ENCODE measurements around the gene GUCA2A.

The GUCA2A gene

DNA sequence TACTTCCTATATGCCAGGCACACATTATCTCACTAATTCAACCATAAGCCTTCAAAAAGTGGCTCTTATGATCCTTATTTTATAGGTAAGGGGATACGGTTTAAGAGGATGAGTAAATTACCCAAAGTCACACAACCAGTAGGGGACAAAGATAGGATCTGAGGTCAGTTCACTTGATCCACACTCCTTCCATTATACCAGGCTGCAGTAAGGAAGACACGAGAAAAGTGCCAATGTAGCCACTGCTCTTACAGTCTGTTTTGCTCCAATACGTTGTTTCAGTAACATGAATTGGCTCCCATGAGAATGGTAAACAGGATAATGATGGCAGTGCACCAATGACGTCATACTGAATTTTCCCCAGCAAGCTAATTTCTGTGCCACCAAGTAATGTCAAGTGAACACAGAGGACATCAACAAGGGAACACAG lies 15.4 kb upstream of the GUCA2A start (continued):
- TF ChIP-seq, protein P1, sequence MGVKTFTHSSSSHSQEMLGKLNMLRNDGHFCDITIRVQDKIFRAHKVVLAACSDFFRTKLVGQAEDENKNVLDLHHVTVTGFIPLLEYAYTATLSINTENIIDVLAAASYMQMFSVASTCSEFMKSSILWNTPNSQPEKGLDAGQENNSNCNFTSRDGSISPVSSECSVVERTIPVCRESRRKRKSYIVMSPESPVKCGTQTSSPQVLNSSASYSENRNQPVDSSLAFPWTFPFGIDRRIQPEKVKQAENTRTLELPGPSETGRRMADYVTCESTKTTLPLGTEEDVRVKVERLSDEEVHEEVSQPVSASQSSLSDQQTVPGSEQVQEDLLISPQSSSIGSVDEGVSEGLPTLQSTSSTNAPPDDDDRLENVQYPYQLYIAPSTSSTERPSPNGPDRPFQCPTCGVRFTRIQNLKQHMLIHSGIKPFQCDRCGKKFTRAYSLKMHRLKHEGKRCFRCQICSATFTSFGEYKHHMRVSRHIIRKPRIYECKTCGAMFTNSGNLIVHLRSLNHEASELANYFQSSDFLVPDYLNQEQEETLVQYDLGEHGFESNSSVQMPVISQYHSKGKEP (tag by site-specific recombination; IDR thresholded peaks at IDR 0.05) = 0 out of 2 replicates have a peak, but pooled peaks have one; percentile 7
- TF ChIP-seq PRDM1 (tag by site-specific recombination; IDR thresholded peaks at IDR 0.05) (no peak), ZBTB7A (tag by site-specific recombination; IDR thresholded peaks at IDR 0.05; ENCODE audit: low read depth) (0 out of 2 replicates have a peak, but pooled peaks have one; percentile 27), ZNF354C (tag by site-specific recombination; IDR thresholded peaks at IDR 0.05; ENCODE audit: borderline replicate concordance, low read depth) (no peak), KLF7 (tag by site-specific recombination; IDR thresholded peaks at IDR 0.05; ENCODE audit: borderline replicate concordance) (no peak), ZSCAN23 (tag by site-specific recombination; IDR thresholded peaks at IDR 0.05) (0 out of 2 replicates have a peak, but pooled peaks have one; percentile 84), ZNF138 (tag by site-specific recombination; IDR thresholded peaks at IDR 0.05; ENCODE audit: borderline replicate concordance) (no peak), ZNF2 (tag by site-specific recombination; IDR thresholded peaks at IDR 0.05) (peak; percentile 71; the same call in 1 of the 2 replicates), ZSCAN30 (tag by site-specific recombination; IDR thresholded peaks at IDR 0.05) (peak; percentile 74), FEZF1 (tag by site-specific recombination; IDR thresholded peaks at IDR 0.05) (peak; percentile 98), ZNF324 (tag by site-specific recombination; IDR thresholded peaks at IDR 0.05) (peak; percentile 59; the same call in 1 of the 2 replicates), ZNF23 (tag by site-specific recombination; IDR thresholded peaks at IDR 0.05; ENCODE audit: borderline replicate concordance) (no peak), ZNF184 (tag by site-specific recombination; IDR thresholded peaks at IDR 0.05) (peak; percentile 29; the same call in 1 of the 2 replicates), ZEB2 (tag by site-specific recombination; IDR thresholded peaks at IDR 0.05) (peak; percentile 76), ZNF366 (tag by site-specific recombination; conservative IDR thresholded peaks at IDR 0.05) (peak; percentile 84), ZBTB17 (tag by site-specific recombination; IDR thresholded peaks at IDR 0.05) (peak; percentile 97), ZNF501 (tag by site-specific recombination; IDR thresholded peaks at IDR 0.05) (peak; percentile 83; the same call in 1 of the 2 replicates), ZNF600 (tag by site-specific recombination; IDR thresholded peaks at IDR 0.05) (peak; percentile 95), ZNF792 (tag by site-specific recombination; IDR thresholded peaks at IDR 0.05) (peak; percentile 27; the same call in 1 of the 2 replicates), ZBTB8A (tag by site-specific recombination; IDR thresholded peaks at IDR 0.05) (0 out of 2 replicates have a peak, but pooled peaks have one; percentile 22), ZNF48 (tag by site-specific recombination; IDR thresholded peaks at IDR 0.05) (no peak)
- TF ChIP-seq, protein P2, sequence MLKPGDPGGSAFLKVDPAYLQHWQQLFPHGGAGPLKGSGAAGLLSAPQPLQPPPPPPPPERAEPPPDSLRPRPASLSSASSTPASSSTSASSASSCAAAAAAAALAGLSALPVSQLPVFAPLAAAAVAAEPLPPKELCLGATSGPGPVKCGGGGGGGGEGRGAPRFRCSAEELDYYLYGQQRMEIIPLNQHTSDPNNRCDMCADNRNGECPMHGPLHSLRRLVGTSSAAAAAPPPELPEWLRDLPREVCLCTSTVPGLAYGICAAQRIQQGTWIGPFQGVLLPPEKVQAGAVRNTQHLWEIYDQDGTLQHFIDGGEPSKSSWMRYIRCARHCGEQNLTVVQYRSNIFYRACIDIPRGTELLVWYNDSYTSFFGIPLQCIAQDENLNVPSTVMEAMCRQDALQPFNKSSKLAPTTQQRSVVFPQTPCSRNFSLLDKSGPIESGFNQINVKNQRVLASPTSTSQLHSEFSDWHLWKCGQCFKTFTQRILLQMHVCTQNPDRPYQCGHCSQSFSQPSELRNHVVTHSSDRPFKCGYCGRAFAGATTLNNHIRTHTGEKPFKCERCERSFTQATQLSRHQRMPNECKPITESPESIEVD (tag by site-specific recombination; IDR thresholded peaks at IDR 0.05) = peak; percentile 79
- TF ChIP-seq, protein P3, sequence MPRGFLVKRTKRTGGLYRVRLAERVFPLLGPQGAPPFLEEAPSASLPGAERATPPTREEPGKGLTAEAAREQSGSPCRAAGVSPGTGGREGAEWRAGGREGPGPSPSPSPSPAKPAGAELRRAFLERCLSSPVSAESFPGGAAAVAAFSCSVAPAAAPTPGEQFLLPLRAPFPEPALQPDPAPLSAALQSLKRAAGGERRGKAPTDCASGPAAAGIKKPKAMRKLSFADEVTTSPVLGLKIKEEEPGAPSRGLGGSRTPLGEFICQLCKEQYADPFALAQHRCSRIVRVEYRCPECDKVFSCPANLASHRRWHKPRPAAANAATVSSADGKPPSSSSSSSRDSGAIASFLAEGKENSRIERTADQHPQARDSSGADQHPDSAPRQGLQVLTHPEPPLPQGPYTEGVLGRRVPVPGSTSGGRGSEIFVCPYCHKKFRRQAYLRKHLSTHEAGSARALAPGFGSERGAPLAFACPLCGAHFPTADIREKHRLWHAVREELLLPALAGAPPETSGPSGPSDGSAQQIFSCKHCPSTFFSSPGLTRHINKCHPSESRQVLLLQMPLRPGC (tag by site-specific recombination; IDR thresholded peaks at IDR 0.05) = peak; percentile 82
- TF ChIP-seq, protein P4, sequence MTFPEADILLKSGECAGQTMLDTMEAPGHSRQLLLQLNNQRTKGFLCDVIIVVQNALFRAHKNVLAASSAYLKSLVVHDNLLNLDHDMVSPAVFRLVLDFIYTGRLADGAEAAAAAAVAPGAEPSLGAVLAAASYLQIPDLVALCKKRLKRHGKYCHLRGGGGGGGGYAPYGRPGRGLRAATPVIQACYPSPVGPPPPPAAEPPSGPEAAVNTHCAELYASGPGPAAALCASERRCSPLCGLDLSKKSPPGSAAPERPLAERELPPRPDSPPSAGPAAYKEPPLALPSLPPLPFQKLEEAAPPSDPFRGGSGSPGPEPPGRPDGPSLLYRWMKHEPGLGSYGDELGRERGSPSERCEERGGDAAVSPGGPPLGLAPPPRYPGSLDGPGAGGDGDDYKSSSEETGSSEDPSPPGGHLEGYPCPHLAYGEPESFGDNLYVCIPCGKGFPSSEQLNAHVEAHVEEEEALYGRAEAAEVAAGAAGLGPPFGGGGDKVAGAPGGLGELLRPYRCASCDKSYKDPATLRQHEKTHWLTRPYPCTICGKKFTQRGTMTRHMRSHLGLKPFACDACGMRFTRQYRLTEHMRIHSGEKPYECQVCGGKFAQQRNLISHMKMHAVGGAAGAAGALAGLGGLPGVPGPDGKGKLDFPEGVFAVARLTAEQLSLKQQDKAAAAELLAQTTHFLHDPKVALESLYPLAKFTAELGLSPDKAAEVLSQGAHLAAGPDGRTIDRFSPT (tag by site-specific recombination; IDR thresholded peaks at IDR 0.05) = peak; percentile 76
- TF ChIP-seq, protein P5, sequence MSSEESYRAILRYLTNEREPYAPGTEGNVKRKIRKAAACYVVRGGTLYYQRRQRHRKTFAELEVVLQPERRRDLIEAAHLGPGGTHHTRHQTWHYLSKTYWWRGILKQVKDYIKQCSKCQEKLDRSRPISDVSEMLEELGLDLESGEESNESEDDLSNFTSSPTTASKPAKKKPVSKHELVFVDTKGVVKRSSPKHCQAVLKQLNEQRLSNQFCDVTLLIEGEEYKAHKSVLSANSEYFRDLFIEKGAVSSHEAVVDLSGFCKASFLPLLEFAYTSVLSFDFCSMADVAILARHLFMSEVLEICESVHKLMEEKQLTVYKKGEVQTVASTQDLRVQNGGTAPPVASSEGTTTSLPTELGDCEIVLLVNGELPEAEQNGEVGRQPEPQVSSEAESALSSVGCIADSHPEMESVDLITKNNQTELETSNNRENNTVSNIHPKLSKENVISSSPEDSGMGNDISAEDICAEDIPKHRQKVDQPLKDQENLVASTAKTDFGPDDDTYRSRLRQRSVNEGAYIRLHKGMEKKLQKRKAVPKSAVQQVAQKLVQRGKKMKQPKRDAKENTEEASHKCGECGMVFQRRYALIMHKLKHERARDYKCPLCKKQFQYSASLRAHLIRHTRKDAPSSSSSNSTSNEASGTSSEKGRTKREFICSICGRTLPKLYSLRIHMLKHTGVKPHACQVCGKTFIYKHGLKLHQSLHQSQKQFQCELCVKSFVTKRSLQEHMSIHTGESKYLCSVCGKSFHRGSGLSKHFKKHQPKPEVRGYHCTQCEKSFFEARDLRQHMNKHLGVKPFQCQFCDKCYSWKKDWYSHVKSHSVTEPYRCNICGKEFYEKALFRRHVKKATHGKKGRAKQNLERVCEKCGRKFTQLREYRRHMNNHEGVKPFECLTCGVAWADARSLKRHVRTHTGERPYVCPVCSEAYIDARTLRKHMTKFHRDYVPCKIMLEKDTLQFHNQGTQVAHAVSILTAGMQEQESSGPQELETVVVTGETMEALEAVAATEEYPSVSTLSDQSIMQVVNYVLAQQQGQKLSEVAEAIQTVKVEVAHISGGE (tag by site-specific recombination; conservative IDR thresholded peaks at IDR 0.05; ENCODE audit: low read depth) = peak; percentile 83
- TF ChIP-seq, protein P6, sequence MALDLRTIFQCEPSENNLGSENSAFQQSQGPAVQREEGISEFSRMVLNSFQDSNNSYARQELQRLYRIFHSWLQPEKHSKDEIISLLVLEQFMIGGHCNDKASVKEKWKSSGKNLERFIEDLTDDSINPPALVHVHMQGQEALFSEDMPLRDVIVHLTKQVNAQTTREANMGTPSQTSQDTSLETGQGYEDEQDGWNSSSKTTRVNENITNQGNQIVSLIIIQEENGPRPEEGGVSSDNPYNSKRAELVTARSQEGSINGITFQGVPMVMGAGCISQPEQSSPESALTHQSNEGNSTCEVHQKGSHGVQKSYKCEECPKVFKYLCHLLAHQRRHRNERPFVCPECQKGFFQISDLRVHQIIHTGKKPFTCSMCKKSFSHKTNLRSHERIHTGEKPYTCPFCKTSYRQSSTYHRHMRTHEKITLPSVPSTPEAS (tag by site-specific recombination; IDR thresholded peaks at IDR 0.05) = 0 out of 2 replicates have a peak, but pooled peaks have one; percentile 30
- TF ChIP-seq, protein P7, sequence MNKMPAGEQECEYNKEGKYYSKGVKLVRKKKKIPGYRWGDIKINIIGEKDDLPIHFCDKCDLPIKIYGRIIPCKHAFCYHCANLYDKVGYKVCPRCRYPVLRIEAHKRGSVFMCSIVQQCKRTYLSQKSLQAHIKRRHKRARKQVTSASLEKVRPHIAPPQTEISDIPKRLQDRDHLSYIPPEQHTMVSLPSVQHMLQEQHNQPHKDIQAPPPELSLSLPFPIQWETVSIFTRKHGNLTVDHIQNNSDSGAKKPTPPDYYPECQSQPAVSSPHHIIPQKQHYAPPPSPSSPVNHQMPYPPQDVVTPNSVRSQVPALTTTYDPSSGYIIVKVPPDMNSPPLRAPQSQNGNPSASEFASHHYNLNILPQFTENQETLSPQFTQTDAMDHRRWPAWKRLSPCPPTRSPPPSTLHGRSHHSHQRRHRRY (tag by site-specific recombination; IDR thresholded peaks at IDR 0.05) = no peak

All from HEK293 (cell line).